HG02623 (cell line): ENCODE results near the gene ATOH8.

Experiments
- ATAC-seq: cut with Tn5 transposase; IDR thresholded peaks from one replicate; pipeline ENCODE4 v1.9.1; 2021; ENCODE audit warnings: moderate library complexity; ENCODE audit not compliant: unreplicated experiment

The ATOH8 gene

DNA sequence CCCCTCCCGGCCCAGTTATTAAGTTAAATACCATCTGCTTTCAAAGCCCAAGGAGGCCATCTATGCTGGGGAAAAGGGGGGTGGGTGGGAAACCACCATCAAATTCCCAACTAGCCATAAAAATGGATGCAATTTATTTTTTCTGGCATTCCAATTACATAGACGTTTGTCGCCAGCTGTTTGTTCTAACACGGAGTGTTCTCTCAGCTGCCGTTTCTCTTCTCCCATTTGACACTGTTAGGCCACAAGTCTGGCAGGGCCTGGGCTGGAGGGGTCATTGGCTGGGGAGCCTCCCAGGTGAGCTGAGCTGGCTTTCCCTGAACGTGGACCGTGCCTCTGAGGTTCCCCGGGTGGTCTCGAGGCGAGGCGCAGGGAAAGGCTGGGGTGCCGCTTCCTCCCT lies 16.6 kb downstream of the ATOH8 start:
- ATAC-seq = no peak

DNA sequence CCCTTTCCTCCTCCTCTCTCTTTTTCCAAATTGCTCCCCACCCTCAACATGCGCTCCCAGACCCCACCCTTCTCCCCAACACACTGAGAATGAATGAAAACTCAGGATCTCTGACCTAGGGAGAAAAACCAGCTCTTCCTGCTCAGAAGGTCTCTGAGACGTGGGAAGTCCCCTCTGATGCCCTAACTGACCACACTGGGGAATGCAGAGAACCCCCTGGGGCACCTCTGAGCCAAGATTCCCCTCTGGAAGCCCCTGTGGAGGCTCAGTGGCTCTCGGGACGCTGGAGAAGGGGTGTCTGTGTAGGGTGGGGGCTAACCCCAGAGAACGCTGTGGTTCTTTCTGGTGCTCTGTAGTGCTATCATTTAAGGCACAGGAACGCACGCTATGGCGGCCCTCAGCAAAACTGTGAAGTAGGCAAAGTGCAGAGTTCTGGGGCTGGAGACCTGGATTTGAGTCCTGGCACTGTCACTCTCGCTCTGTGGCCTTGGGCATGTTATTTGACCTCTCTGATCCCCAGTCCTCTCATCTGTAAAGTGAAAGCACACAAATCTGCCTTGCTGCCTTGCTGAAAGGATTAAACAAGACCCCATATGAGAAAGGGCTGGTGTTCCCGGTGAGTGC lies 17.1 kb downstream of the ATOH8 start:
- ATAC-seq = no peak

- ATAC-seq = no peak
Observed at GRCh38 chr2:85771486-85771885, 17.7 kb downstream of the ATOH8 start.

DNA sequence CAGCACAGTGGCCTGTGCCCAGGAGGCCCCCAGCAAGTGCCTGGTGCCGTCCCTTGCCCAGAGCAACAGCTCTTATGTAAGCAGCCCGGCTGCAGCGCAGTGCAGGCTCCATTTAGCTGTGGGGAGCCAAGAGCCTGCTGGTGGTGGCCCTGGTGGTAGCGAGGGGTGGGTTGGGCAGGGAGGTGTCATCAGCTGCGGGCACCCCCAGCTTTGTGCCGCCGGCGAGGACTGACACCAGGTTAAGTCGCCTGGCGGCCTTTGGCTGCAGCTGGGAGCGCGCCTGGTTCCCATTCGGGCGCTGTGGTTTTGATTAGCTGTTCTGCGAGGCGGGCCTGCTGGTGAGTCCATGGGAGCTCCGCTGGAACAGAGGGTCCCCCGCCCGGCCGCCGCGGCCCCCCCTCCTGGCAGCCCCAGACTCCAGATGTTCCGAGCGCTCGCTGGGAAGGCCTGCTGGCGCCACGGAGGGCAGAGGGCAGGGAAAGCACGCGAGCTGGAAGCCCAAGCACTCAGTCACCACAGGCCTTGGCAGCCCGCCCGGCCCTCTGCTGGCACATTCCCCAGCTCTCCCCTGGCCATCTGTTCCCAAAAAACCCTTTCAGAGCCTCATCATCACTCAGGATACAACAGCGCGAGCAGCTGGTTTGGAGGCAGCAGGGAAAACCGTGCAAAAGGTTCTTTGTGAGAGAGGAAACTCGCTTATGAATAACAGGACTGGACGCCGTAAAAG lies 18.4 kb downstream of the ATOH8 start:
- no peak for ATAC-seq

DNA sequence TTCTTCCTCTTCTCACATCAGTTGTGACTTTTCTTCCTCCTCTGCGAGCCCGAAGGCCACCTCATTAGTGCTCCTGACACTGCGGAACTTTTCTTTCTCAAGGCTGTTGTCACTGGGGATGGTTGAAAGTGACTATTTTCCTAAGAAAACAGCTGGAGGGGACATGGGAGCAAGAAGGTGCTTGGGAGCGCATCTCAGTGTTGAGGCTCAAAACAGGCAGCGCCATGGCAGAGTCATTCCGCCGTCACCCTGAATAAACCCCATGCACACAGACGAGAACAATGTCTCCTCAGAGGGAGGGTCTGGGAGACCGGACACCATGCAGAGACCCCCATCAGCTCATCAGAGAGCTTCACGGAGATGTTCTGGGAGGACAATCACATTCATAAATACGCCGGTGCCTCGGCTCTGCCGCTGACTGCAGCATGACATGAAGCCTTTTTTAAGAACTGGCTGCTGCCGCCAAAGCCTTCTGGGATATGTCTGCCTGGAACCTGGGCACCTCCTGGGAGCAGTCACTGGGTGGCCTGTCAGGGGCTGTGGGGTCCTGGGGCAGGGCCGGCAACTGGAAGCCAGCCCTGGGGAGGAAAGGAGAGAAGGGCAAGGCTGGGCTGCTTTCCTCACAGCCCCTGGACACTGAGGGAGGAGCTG lies 19.2 kb downstream of the ATOH8 start:
- no peak for ATAC-seq

DNA sequence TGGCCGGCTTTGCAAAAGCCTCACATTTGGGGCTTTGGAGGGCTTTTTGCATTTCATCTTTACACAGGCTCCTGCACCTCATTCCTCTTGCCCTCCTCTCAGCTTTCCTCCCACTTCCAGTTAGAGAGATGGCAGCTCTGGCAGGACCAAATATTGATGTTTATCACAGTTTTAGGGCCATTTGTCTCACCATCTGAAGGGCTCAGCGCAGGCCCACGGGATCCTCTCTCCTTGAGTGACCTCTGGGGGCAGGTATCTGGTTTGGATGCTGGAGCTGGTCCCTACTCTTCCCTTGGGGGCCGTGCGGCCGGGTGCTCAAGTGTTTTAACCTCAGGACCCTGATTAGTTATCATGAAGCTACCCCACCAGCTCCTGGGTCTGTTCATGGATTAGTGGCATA lies 19.9 kb downstream of the ATOH8 start:
- no peak for ATAC-seq

- no peak for ATAC-seq
Observed at GRCh38 chr2:85774126-85774978, 20.6 kb downstream of the ATOH8 start.

DNA sequence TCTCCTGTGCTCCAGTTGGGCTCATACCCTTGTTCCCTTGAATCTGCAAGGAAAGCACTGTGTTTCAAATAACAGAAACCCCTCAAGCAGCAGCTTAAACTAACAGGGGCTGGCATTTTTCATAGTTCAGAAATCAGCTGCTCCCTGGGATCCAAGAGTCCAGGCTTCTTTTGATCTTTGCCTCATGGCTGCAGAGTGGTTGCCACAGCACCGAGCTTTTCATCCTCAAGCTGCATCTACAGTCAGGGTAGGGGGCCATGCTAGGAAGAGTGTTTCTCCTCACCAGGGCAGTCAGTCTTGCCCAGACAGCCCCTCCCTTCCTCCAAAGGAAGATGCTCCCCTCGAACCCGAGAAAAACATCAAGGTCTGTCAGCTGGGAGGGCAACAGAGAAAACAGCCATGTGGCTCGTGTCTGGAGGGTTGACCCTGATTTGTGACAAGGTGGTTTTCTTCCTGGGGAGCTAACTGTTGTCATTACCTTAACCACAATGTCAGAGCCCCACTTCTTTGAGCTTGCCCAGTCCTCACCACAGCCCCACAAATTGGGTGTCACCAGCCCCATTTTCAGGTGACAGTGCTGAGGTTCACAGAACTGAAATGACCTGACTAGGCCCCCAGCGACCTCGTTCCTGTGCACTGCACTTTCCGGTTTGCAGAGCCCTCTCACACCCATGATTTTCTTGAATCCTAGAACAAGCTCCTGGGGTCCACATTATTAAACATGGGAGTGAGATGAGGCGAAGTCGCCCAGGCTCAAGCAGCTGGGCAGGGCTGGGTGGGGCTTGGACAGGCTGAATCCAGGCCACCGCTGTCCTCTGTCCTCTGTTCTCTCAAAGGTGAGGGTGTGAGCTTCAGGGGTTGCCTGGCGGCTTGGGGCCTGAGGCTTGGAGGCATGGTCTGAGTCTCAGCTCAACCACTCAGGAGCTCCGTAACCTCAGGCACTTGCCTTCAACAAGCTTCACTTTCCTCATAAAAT lies 21.9 kb downstream of the ATOH8 start:
- no peak for ATAC-seq

- no peak for ATAC-seq
Observed at GRCh38 chr2:85776672-85777071, 22.9 kb downstream of the ATOH8 start.

GRCh38 chr2:85777441-85777861 lies 23.7 kb downstream of the ATOH8 start:
- no peak for ATAC-seq

DNA sequence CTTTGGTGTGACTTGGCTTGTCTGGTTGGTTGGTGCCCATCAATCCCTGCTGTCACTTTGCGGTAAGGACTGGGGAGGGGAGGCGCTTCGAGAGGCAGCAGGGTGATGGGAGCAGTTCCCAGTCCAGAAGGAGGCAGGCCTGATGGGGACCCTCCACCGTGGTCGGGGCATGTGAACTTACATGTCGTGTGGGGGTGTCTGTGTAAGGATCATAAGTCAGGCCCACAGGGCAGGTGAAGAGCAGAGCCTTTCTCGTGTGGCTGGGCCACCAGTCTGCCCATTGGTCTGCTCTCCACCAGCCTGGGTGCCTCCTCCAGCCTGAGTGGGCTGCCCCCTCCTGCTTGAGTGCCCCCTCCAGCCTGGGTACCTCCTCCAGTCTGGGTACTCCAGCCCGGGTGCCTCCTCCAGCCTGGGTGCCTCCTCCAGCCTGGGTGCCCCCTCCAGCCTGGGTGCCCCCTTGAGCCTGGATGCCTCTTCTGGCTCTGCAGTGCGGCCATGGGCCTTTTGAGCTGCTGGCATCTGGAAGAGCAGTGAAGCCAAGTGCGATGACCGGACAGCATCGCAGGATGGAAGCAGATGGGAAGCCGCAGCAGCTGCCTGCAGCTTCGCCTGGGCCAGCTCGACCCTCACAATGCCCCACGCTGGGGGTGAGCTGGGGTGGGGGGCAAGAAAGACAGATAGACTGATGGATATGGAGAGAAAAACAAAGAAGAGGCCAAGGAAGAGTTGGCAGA lies 25.0 kb downstream of the ATOH8 start:
- no peak for ATAC-seq

DNA sequence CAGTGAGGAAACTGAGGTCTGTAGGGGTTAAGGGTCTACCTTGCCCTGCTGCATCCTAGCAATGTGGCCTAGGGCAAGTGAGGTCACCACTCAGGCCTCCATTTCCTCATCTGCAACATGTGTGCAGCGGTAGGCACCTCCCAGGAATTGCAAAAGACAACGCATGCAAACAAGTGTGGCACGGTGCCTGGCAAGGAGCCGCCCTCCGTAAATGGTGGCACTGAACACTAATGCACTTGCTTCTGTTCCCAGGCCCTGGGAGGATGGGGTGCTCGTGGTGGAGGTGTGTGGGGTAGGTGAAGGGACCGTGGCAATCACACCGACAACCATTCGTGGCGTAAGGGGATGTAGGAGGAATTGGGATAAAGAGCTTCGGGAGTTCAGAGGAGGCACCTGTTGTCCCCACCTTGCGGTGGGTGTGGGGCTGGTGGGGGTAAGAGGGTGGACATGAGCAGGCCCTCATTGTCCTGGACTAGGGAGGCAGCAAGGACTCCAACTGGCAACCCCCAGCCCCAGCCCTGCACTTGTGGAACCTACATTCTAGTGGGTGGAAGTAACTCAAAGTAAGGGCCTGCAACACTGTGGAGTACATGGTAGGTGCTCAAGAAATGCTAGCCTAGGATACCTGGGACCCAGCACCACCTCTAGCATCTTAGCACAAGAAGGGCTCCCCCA lies 26.0 kb downstream of the ATOH8 start:
- ATAC-seq = no peak

DNA sequence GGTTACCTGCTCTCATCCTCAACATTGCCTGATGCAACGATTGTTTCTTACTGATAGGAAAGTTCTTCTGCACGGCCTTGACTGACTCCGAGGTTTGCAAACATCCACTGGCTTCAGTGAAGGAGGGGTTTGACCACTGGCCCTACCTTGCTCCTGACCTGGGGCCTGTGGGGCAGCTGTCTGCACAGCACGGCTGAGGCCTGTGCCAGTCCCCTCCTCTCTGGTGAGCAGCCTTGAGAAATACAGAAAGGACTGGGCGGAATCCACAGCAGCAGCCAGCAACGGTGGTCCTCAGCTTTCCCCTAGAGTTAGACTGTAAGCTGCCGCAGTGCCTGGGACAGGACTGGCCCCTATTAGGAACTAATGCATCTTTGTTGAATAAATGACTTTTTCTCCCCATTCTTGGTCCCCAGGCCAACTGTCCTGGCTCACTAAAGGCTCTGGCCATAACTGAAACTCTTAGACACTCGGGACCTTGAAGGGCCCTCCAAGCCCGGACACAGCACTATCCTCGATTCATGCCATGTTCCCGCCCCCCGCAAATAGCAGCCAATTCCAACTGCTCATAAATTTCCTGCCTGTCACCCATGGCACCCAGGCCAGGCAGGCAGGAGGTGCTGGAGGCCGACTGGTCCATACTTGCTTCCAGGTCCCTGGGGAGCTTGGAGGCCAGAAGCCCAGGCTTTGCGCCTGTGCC lies 26.7 kb downstream of the ATOH8 start:
- ATAC-seq = no peak

GRCh38 chr2:85781013-85781332 lies 27.2 kb downstream of the ATOH8 start:
- no peak for ATAC-seq

GRCh38 chr2:85783796-85784195 lies 30.0 kb downstream of the ATOH8 start:
- ATAC-seq = no peak

- ATAC-seq = no peak
Observed at GRCh38 chr2:85784474-85784986, 30.7 kb downstream of the ATOH8 start.

- ATAC-seq = no peak
Observed at GRCh38 chr2:85785027-85785822, 31.4 kb downstream of the ATOH8 start.
